AG04449 (cell line): ENCODE data around the gene BRPF3.

Source experiments
- CTCF ChIA-PET: fragments of 350-600 bp; formaldehyde crosslinking; extraction: SDS; loops from one replicate; lab custom pipeline; 2021; ENCODE audit warnings: antibody characterized with exemption; lab: Yijun Ruan, JAX
- POLR2A ChIA-PET: fragments of 400-600, 350-600 bp; formaldehyde crosslinking; extraction: SDS; loops from one replicate; lab custom pipeline; 2020; ENCODE audit warnings: antibody characterized with exemption, inconsistent platforms; lab: Yijun Ruan, JAX
- DNase-seq: peaks from one replicate; pipeline ENCODE4 v3.0.0-alpha.2; 2010; ENCODE audit warnings: low read depth, low spot score
- H3K4me3 ChIP-seq: 2 replicates; pipeline ENCODE4 v1.5.1; 2011; ENCODE audit warnings: low read depth, mild to moderate bottlenecking, control low read depth, low read length
- TF ChIP-seq, protein P1 (sequence below): IDR thresholded peaks from one replicate; pipeline ENCODE4 v1.5.1; 2011; ENCODE audit warnings: mild to moderate bottlenecking, moderate library complexity, low read length, control low read depth, inconsistent platforms; ENCODE audit not compliant: insufficient read depth; ENCODE audit errors: missing control alignments

Gene BRPF3

DNA sequence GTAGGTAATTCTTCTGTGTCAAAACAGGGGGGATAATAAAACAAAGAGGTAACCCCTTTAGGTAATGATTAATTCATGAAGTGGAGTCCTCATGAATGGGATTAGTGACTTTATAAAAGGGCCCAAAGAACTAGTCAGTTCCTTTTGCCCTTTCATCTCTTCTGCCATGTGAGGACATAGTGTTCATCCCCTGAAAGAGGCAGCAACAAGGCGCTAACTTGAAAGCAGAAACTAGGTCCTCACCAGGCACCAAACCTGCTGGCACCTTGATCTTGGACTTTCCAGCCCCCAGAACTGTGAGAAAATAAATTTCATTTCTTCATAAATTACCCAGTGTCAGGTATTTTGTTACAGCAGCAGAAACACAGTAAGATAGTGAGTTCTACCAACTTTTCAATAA is 16.4 kb upstream of the BRPF3 start:
- no peak overlapping the region for H3K4me3 ChIP-seq
- ChIA-PET POLR2A (no interaction called here), CTCF (no interaction called here)
- TF ChIP-seq, protein P1, sequence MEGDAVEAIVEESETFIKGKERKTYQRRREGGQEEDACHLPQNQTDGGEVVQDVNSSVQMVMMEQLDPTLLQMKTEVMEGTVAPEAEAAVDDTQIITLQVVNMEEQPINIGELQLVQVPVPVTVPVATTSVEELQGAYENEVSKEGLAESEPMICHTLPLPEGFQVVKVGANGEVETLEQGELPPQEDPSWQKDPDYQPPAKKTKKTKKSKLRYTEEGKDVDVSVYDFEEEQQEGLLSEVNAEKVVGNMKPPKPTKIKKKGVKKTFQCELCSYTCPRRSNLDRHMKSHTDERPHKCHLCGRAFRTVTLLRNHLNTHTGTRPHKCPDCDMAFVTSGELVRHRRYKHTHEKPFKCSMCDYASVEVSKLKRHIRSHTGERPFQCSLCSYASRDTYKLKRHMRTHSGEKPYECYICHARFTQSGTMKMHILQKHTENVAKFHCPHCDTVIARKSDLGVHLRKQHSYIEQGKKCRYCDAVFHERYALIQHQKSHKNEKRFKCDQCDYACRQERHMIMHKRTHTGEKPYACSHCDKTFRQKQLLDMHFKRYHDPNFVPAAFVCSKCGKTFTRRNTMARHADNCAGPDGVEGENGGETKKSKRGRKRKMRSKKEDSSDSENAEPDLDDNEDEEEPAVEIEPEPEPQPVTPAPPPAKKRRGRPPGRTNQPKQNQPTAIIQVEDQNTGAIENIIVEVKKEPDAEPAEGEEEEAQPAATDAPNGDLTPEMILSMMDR = no peak
- no peak for DNase-seq

DNA sequence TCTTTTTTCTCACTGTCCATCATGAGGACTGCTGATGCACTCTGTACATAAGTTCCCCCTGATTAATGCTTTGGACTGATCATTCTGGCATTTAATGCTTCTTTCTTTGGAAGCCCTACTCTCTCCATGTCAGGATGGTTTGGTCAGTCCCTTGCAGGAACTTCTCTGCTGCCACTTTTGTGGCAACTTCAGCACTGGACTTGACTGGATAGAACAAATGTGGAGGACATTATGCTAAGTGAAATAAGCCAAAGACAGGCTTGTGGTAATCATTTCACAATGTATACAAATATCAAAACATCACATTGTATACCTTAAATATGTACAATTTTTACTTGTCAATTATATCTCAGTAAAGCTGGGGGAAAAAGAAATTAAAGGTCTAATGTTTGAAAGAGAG is 12.2 kb upstream of the BRPF3 start:
- no peak overlapping the region for H3K4me3 ChIP-seq
- CTCF ChIA-PET = no interaction called here
- no peak for DNase-seq
- POLR2A ChIA-PET = no interaction called here
- TF ChIP-seq, protein P1 = no peak

DNA sequence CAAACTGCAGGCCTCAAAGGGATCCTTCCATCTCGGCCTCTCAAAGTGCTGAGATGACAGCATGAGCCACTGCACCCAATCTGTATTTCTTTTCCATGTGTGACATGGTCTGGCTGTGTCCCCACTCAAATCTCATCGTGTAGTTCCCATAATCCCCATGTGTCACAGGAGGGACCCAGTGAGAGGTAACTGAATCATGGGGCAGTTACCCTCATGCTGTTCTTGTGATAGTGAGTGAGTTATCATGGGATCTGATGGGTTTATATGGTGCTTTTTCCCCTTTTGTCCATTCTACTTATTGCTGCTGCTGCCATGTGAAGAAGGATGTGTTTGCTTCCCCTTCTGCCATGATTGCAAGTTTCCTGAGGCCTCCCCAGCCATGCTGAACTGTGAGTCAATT is 10.3 kb upstream of the BRPF3 start:
- ChIA-PET POLR2A (no interaction called here), CTCF (no interaction called here)
- H3K4me3 ChIP-seq = no peak overlapping the region
- DNase-seq = no peak
- TF ChIP-seq, protein P1 = no peak

DNA sequence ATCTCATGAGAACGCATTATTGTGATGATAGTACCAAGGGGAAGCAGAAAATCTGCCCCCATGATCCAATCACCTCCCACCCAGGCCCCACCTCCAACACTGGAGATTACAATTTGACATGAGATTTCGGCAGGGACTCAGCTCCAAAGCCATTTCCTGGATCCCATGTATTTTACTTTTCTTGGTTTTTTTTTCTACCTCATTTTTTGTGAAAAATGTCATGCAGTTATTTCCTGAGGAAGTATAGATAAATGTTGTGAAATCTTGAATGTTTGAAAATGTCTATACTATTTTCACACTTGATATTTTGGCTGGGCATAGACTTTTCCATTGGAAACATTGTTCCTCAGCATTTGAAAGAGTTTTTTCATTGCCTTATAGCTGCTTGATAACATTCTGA is 9.1 kb upstream of the BRPF3 start:
- CTCF ChIA-PET = no interaction called here
- no peak for DNase-seq
- no peak overlapping the region for H3K4me3 ChIP-seq
- TF ChIP-seq, protein P1 = no peak
- POLR2A ChIA-PET = interaction anchor here (0.6 to 0.7 kb wide), 2 partner anchors 8 to 336 kb away, joined by 3 to 4 read pairs; no protein-coding TSS in a partner anchor

DNA sequence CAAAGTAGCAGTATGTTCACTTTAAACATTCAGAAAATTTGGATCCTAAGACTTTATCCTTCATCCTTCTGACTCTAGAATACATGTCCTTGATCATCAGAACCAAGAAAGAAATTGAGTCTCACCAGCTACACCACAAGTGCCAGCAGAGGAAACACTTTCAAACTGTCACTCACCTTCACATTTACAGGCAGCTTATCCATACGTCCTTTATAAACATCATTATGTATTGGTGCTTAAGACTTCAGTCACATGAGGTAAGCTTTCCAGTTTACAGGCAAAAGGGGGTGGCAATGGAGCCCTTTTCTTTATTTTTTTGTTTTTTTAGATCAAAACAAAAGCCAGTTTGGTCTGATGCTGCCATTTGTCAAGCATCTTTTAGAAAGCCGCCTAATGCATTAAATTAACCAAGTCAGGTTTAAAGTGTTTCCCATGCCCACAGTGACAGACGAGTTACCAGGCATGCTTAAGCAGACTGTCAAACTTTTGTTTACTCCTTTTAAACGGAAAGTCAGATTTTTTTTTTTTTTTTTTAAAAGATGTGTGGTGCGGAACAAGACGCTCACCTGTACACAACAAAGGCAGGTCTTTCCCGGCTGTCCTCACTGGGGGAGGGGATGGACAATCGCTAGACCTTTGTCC is 952 bp upstream of the BRPF3 start:
- H3K4me3 ChIP-seq = peak overlapping the region; percentile 74
- DNase-seq = no peak
- TF ChIP-seq, protein P1 = no peak
- ChIA-PET POLR2A (interaction anchor here (0.5 to 0.6 kb wide), 2 partner anchors 8 to 384 kb away, joined by 3 to 4 read pairs; no protein-coding TSS in a partner anchor), CTCF (interaction anchor here (0.6 to 1.4 kb wide), 8 partner anchors 13 to 953 kb away, joined by 3 to 7 read pairs (median 3); no protein-coding TSS in a partner anchor)

DNA sequence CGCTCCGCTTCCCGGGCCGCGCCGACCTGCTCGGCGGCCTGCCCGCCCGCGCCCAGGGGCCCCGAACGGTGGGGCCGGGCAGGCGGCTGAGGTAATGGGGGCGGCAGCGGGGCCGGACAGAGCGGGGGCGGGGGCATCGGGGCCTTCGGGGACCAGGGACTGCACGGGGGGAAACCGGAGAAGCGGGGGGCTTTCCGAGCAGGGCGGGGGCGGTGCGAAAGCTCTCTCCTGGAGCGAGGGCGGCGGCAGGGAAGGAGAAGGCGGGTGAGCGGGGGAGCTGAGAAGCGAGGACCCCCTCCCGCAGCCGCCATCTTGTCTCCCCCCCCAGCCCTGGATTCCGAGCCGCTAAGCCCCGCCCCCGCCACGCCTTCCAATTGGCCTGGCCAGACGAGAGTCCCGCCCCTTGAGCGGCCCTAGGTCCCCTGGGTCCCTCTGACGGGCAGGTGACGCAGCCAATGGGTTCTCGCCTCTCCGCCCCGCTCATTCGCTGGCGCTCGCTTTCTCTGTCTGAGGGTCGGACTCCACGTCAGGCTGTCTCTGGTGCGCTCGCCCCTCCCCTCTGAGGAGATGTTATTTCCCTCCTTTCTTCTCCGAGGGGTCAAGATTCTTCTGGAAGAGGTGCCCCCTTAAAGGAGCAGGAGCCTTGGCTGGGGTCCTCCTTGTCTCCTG is 470 bp downstream of the BRPF3 start:
- ChIA-PET POLR2A (no interaction called here), CTCF (interaction anchor here (0.9 to 2.7 kb wide), 3 partner anchors 11 to 163 kb away, joined by 3 to 10 read pairs (median 4); no protein-coding TSS in a partner anchor)
- DNase-seq = peak; percentile 60
- H3K4me3 ChIP-seq = peak overlapping the region; percentile 74
- TF ChIP-seq, protein P1 = no peak
